MM.1S (cell line): ENCODE measurements around the gene EDEM1.
"Not testable (repeated sequence)": the region's sequence is repeated elsewhere in the genome, so short reads cannot be mapped to it uniquely, and the experiment has no call there.

Source experiments
- CTCF ChIP-seq: fragments of 300-600 bp; sonication (generic); IDR thresholded peaks from 2 replicates; pipeline ENCODE4 v1.5.1; 2016; ENCODE audit warnings: antibody characterized with exemption, low read length, mixed read lengths
- EZH2phosphoT487 ChIP-seq: fragments of 300-600 bp; sonication (generic); IDR thresholded peaks from 2 replicates; pipeline ENCODE4 v1.6.1; 2018; ENCODE audit warnings: antibody characterized with exemption, low read length

GRCh38 chr3:5242785-5243184 lies 55.3 kb downstream of the EDEM1 start:
- TF ChIP-seq CTCF, EZH2phosphoT487: not testable (repeated sequence)
